ENCODE measurements around the gene AWAT1. TPM values are rescaled to one million over a fixed set of nuclear protein-coding genes. Genes with fewer than 3 reads are reported as not detected.

AWAT1 gene
- total RNA-seq, 1 experiment from 2014 or later = not detected

Other genes with a start within 250 kb of the AWAT1 start
- gene AWAT2, start 184.7 kb upstream of the AWAT1 start, total RNA-seq (2021; ENCODE audit: unreplicated experiment) = not detected
- not detected for gene OTUD6A, start 172.2 kb upstream of the AWAT1 start, total RNA-seq (2021; ENCODE audit: unreplicated experiment)
- gene IGBP1, start 101.2 kb upstream of the AWAT1 start, total RNA-seq (2021; ENCODE audit: unreplicated experiment) = 36.9 TPM
- not detected for gene DGAT2L6, start 57.2 kb upstream of the AWAT1 start, total RNA-seq (2021; ENCODE audit: unreplicated experiment)
- not detected for gene P2RY4, start 25.5 kb downstream of the AWAT1 start, total RNA-seq (2021; ENCODE audit: unreplicated experiment)
- gene ARR3, start 33.7 kb downstream of the AWAT1 start, total RNA-seq (2021; ENCODE audit: unreplicated experiment) = not detected
- not detected for gene RAB41, start 47.5 kb downstream of the AWAT1 start, total RNA-seq (2021; ENCODE audit: unreplicated experiment)
- gene PDZD11, start 55.3 kb downstream of the AWAT1 start, total RNA-seq (2021; ENCODE audit: unreplicated experiment) = 102 TPM
- gene KIF4A, start 55.4 kb downstream of the AWAT1 start, total RNA-seq (2021; ENCODE audit: unreplicated experiment) = 62.6 TPM
- gene GDPD2, start 188.7 kb downstream of the AWAT1 start, total RNA-seq (2021; ENCODE audit: unreplicated experiment) = 0.33 TPM
- gene DLG3, start 210.2 kb downstream of the AWAT1 start, total RNA-seq (2021; ENCODE audit: unreplicated experiment) = 3.0 TPM